SU-DHL-6 (cell line): ENCODE data around the gene NOXA1.

Experiments used
- H2AFZ ChIP-seq: fragments of 200-600 bp; sonication (generic); 2 replicates; pipeline ENCODE4 v1.6.1; 2014; ENCODE audit warnings: low read depth, mild to moderate bottlenecking, moderate library complexity, mixed read lengths, antibody characterized with exemption, low read length; ENCODE audit not compliant: severe bottlenecking
- H3F3A ChIP-seq: fragments of 200-600 bp; shearing (Covaris generic); 2 replicates; pipeline ENCODE4 v1.6.0; 2016; ENCODE audit warnings: antibody characterized with exemption, mild to moderate bottlenecking; ENCODE audit not compliant: insufficient read depth
- H3K27ac ChIP-seq: fragments of 200-600 bp; sonication (generic); 2 replicates; pipeline ENCODE4 v1.5.1; 2016; ENCODE audit warnings: low read depth, mild to moderate bottlenecking, low read length, moderate library complexity, mixed read lengths
- H3K27me3 ChIP-seq: fragments of 200-600 bp; sonication (generic), shearing (Covaris generic); 2 replicates; pipeline ENCODE4 v1.6.0; 2014; ENCODE audit warnings: mild to moderate bottlenecking, low read length
- H3K36me3 ChIP-seq: fragments of 200-600 bp; sonication (generic); 2 replicates; pipeline ENCODE4 v1.6.1; 2014; ENCODE audit warnings: mild to moderate bottlenecking, low read length, mixed read lengths
- H3K4me2 ChIP-seq: fragments of 300-600, 200-600 bp; shearing (Covaris generic), sonication (generic); 2 replicates; pipeline ENCODE4 v1.6.0; 2014; ENCODE audit warnings: low read length, low read depth, mild to moderate bottlenecking; ENCODE audit not compliant: poor library complexity, severe bottlenecking
- H3K4me3 ChIP-seq: fragments of 200-600 bp; sonication (generic); 2 replicates; pipeline ENCODE4 v1.5.1; 2014; ENCODE audit warnings: antibody characterized with exemption, low read length, mild to moderate bottlenecking, mixed read lengths; ENCODE audit not compliant: insufficient read depth, poor library complexity, severe bottlenecking
- H3K79me2 ChIP-seq: fragments of 200-600 bp; sonication (generic); 2 replicates; pipeline ENCODE4 v1.6.1; 2014; ENCODE audit warnings: mild to moderate bottlenecking, low read length, moderate library complexity; ENCODE audit not compliant: insufficient read depth
- H3K9ac ChIP-seq: fragments of 200-600 bp; sonication (generic); 2 replicates; pipeline ENCODE4 v1.7.0; 2014; ENCODE audit warnings: mild to moderate bottlenecking, low read length
- H3K9me2 ChIP-seq: fragments of 200-600 bp; sonication (generic); replicated peaks from 2 replicates; pipeline ENCODE4 v1.6.1; 2014; ENCODE audit warnings: low read length; ENCODE audit not compliant: insufficient read depth
- H3K9me3 ChIP-seq: fragments of 200-600 bp; sonication (generic); 2 replicates; pipeline ENCODE4 v1.6.1; 2014; ENCODE audit warnings: low read length, mixed read lengths; ENCODE audit not compliant: insufficient read depth
- H4K20me1 ChIP-seq: fragments of 200-600 bp; sonication (generic); 2 replicates; pipeline ENCODE4 v1.6.1; 2014; ENCODE audit warnings: low read depth, mild to moderate bottlenecking, antibody characterized with exemption, low read length, moderate library complexity, mixed read lengths
- CTCF ChIP-seq: fragments of 200-600 bp; sonication (generic); IDR thresholded peaks from one replicate; pipeline ENCODE4 v1.5.1; 2017; ENCODE audit warnings: antibody characterized with exemption, mild to moderate bottlenecking, low read length, moderate library complexity; ENCODE audit not compliant: insufficient read depth, poor library complexity, severe bottlenecking
- EZH2phosphoT487 ChIP-seq: fragments of 200-600 bp; sonication (generic), shearing (Covaris generic); conservative IDR thresholded peaks from 2 replicates; pipeline ENCODE4 v1.6.1; 2018; ENCODE audit warnings: mild to moderate bottlenecking, antibody characterized with exemption, low read length, moderate library complexity, mixed read lengths

Gene NOXA1

GRCh38 chr9:137429974-137430722 is 7.0 kb downstream of the NOXA1 start:
- peak overlapping the region; percentile 62 for H3K4me2 ChIP-seq
- H3K4me3 ChIP-seq: peak overlapping the region; percentile 42
- H3K79me2 ChIP-seq: no peaks in the 10 kb centered on the region
- peak overlapping the region; percentile 82 for H3K27ac ChIP-seq
- no peaks in the 10 kb centered on the region for H3K27me3 ChIP-seq
- peaks cover 26% of the 10 kb centered on the region for H3F3A ChIP-seq
- H3K9ac ChIP-seq: peak overlapping the region; percentile 66
- H4K20me1 ChIP-seq: no peaks in the 10 kb centered on the region
- H3K9me2 ChIP-seq: no peaks in the 10 kb centered on the region
- no peak for TF ChIP-seq CTCF
- TF ChIP-seq EZH2phosphoT487: no peak
- H3K36me3 ChIP-seq: no peaks in the 10 kb centered on the region
- no peaks in the 10 kb centered on the region for H3K9me3 ChIP-seq
- H2AFZ ChIP-seq: no peak overlapping the region

GRCh38 chr9:137430723-137431415 is 7.7 kb downstream of the NOXA1 start:
- Histone ChIP-seq H4K20me1 (no peaks in the 10 kb centered on the region), H3K9me3 (no peaks in the 10 kb centered on the region), H3K27ac (peak overlapping the region; percentile 82), H3F3A (peaks cover 20% of the 10 kb centered on the region), H3K79me2 (no peaks in the 10 kb centered on the region), H3K4me3 (no peak overlapping the region), H3K27me3 (no peaks in the 10 kb centered on the region), H3K9me2 (no peaks in the 10 kb centered on the region), H3K4me2 (peak overlapping the region; percentile 62), H3K9ac (peak overlapping the region; percentile 66; the same call in 1 of the 2 replicates), H3K36me3 (no peaks in the 10 kb centered on the region), H2AFZ (no peak overlapping the region)
- TF ChIP-seq CTCF: no peak
- TF ChIP-seq EZH2phosphoT487: no peak

GRCh38 chr9:137431416-137431931 is 8.3 kb downstream of the NOXA1 start:
- no peaks in the 10 kb centered on the region for H3K9me2 ChIP-seq
- TF ChIP-seq EZH2phosphoT487: no peak
- TF ChIP-seq CTCF: no peak
- no peak overlapping the region for H3K9ac ChIP-seq

More at GRCh38 chr9:137431416-137431931, 8.3 kb downstream of the NOXA1 start:
- no peak overlapping the region for H3K4me3 ChIP-seq
- H3K27ac ChIP-seq: peak overlapping the region; percentile 82
- H3K4me2 ChIP-seq: no peak overlapping the region
- H3K36me3 ChIP-seq: no peaks in the 10 kb centered on the region
- no peaks in the 10 kb centered on the region for H3K9me3 ChIP-seq
- no peaks in the 10 kb centered on the region for H3K27me3 ChIP-seq
- no peaks in the 10 kb centered on the region for H3K79me2 ChIP-seq
- no peaks in the 10 kb centered on the region for H4K20me1 ChIP-seq
- H3F3A ChIP-seq: peaks cover 20% of the 10 kb centered on the region
- no peak overlapping the region for H2AFZ ChIP-seq
